HG03520 (cell line): ENCODE measurements around the gene ANKZF1.

Experiments
- ATAC-seq: cut with Tn5 transposase; IDR thresholded peaks from one replicate; pipeline ENCODE4 v1.9.1; 2021; ENCODE audit warnings: mild to moderate bottlenecking, moderate library complexity; ENCODE audit not compliant: unreplicated experiment

ANKZF1 gene

GRCh38 chr2:219280651-219281050, 51.0 kb downstream of the ANKZF1 start:
- ATAC-seq = no peak

- no peak for ATAC-seq
Observed at GRCh38 chr2:219281588-219281987, 52.0 kb downstream of the ANKZF1 start.

GRCh38 chr2:219282375-219282774, 52.8 kb downstream of the ANKZF1 start:
- ATAC-seq = no peak

GRCh38 chr2:219282943-219283581, 53.5 kb downstream of the ANKZF1 start:
- no peak for ATAC-seq

GRCh38 chr2:219284501-219285372, 55.1 kb downstream of the ANKZF1 start:
- ATAC-seq = no peak

- no peak for ATAC-seq
Observed at GRCh38 chr2:219285373-219285735, 55.7 kb downstream of the ANKZF1 start.

- no peak for ATAC-seq
Observed at GRCh38 chr2:219285894-219286425, 56.4 kb downstream of the ANKZF1 start.
